ENCODE results near the gene SEPTIN11. TPM values are rescaled to one million over a fixed set of nuclear protein-coding genes. Genes with fewer than 3 reads are reported as not detected.
A peak's percentile ranks its signal among the peaks of the same experiment; 100 is the strongest.

The SEPTIN11 gene
- total and polyA plus RNA-seq, 9 of the 15 experiments (the other 6 are each of a cell fraction or from before 2014, with no cell fraction given) = 25.7 to 142 (median 84.3) TPM

- TF ChIP-seq VEZF1 (CRISPR knock-in tag; IDR thresholded peaks at IDR 0.05) (no peak), ZNF253 (CRISPR knock-in tag; conservative IDR thresholded peaks at IDR 0.05) (no peak), GABPB2 (CRISPR knock-in tag; conservative IDR thresholded peaks at IDR 0.05) (no peak), CTCFL (IDR thresholded peaks at IDR 0.05; ENCODE audit: borderline replicate concordance, insufficient read depth, low read depth, low read length, poor library complexity, severe bottlenecking) (peak; percentile 5), ZNF165 (CRISPR knock-in tag; IDR thresholded peaks at IDR 0.05; ENCODE audit: borderline replicate concordance) (no peak), NR0B1 (IDR thresholded peaks at IDR 0.05; ENCODE audit: partially characterized antibody) (no peak), MXI1 (IDR thresholded peaks at IDR 0.05; ENCODE audit: low read depth, low read length) (no peak), CEBPG (CRISPR knock-in tag; IDR thresholded peaks at IDR 0.05) (no peak), CEBPG (tag; conservative IDR thresholded peaks at IDR 0.05 in 1 of 2, IDR thresholded peaks at IDR 0.05 in 1 of 2) (peak; percentile 20 to 55; a peak in 1 of 4 replicates), MEIS2 (IDR thresholded peaks at IDR 0.05; ENCODE audit: partially characterized antibody) (no peak), SRF (CRISPR knock-in tag; IDR thresholded peaks at IDR 0.05) (no peak), ZBTB49 (CRISPR knock-in tag; IDR thresholded peaks at IDR 0.05; ENCODE audit: borderline replicate concordance) (no peak), PHF8 (IDR thresholded peaks at IDR 0.05; ENCODE audit: borderline replicate concordance, low read length) (no peak), SAFB2 (IDR thresholded peaks at IDR 0.05; ENCODE audit: borderline replicate concordance, low read depth, low read length, severe bottlenecking) (no peak), ZNF354B (CRISPR knock-in tag; IDR thresholded peaks at IDR 0.05) (no peak), MAFF (IDR thresholded peaks at IDR 0.05; ENCODE audit: low read length) (no peak)
- TF ChIP-seq, protein P1, sequence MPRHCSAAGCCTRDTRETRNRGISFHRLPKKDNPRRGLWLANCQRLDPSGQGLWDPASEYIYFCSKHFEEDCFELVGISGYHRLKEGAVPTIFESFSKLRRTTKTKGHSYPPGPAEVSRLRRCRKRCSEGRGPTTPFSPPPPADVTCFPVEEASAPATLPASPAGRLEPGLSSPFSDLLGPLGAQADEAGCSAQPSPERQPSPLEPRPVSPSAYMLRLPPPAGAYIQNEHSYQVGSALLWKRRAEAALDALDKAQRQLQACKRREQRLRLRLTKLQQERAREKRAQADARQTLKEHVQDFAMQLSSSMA (CRISPR knock-in tag; IDR thresholded peaks at IDR 0.05) = no peak
Measured at GRCh38 chr4:76982638-76983584, 33.4 kb downstream of the SEPTIN11 start (continued).
